Ammon's horn (tissue), 1 donor: ENCODE results near the gene TOMM40.
"Not testable (repeated sequence)": the region's sequence is repeated elsewhere in the genome, so short reads cannot be mapped to it uniquely, and the experiment has no call there.

Experiments
- DNase-seq: peaks from one replicate; pipeline ENCODE4 v3.0.0-alpha.2; 2016; ENCODE audit warnings: low spot score

The TOMM40 gene

GRCh38 chr19:44871809-44872208 is 19.2 kb upstream of the TOMM40 start:
- no peak for DNase-seq

GRCh38 chr19:44872661-44873060 is 18.4 kb upstream of the TOMM40 start:
- DNase-seq, result no peak

GRCh38 chr19:44874317-44874716 is 16.7 kb upstream of the TOMM40 start:
- DNase-seq, result no peak

GRCh38 chr19:44875666-44876451 is 15.2 kb upstream of the TOMM40 start:
- DNase-seq, result no peak

- no peak for DNase-seq
Measured at GRCh38 chr19:44876930-44877535, 14.0 kb upstream of the TOMM40 start.

- DNase-seq, result no peak
Measured at GRCh38 chr19:44878120-44878865, 12.8 kb upstream of the TOMM40 start.

- DNase-seq, result no peak
Measured at GRCh38 chr19:44879309-44880065, 11.6 kb upstream of the TOMM40 start.

- DNase-seq, result no peak
Measured at GRCh38 chr19:44882063-44882462, 9.0 kb upstream of the TOMM40 start.

- not testable (repeated sequence) for DNase-seq
Measured at GRCh38 chr19:44882619-44883397, 8.2 kb upstream of the TOMM40 start.

GRCh38 chr19:44883922-44884321 is 7.1 kb upstream of the TOMM40 start:
- DNase-seq, result no peak

- DNase-seq, result no peak
Measured at GRCh38 chr19:44884566-44884965, 6.5 kb upstream of the TOMM40 start.

GRCh38 chr19:44886141-44886540 is 4.9 kb upstream of the TOMM40 start:
- no peak for DNase-seq

GRCh38 chr19:44887648-44888047 is 3.4 kb upstream of the TOMM40 start:
- no peak for DNase-seq

- not testable (repeated sequence) for DNase-seq
Measured at GRCh38 chr19:44888335-44888734, 2.7 kb upstream of the TOMM40 start.

GRCh38 chr19:44889830-44890365 is 1.2 kb upstream of the TOMM40 start:
- DNase-seq, result no peak

GRCh38 chr19:44890366-44891015 is 563 bp upstream of the TOMM40 start:
- DNase-seq, result peak; percentile 100

- no peak for DNase-seq
Measured at GRCh38 chr19:44892932-44893331, 1.9 kb downstream of the TOMM40 start.

GRCh38 chr19:44893332-44894051 is 2.4 kb downstream of the TOMM40 start:
- no peak for DNase-seq

GRCh38 chr19:44894052-44894400 is 3.0 kb downstream of the TOMM40 start:
- DNase-seq, result no peak

GRCh38 chr19:44894946-44895345 is 3.9 kb downstream of the TOMM40 start:
- DNase-seq, result no peak
